ENCODE results near the gene ACTR10. TPM values are rescaled to one million over a fixed set of nuclear protein-coding genes. Genes with fewer than 3 reads are reported as not detected.

ACTR10 gene
- total and polyA plus RNA-seq, 2 of the 8 experiments (the other 6 are each of a cell fraction or from before 2014, with no cell fraction given): 15.4 to 34.6 TPM

- Histone ChIP-seq H3K79me1 (ENCODE audit: low read depth, low read length) (no peaks in the 10 kb centered on the region), H3K36me3 (ENCODE audit: control insufficient read depth in 2 of 4, insufficient read depth in 4 of 4, low read length in 3 of 4) (peaks cover 2 to 55% (median 13%) of the 10 kb centered on the region in 4 experiments; a peak in 3 of 8 replicates), H3K27ac (ENCODE audit: low read depth, low read length) (no peak overlapping the region)
Measured at GRCh38 chr14:58281969-58282368, 82.0 kb downstream of the ACTR10 start.

More at GRCh38 chr14:58281969-58282368, 82.0 kb downstream of the ACTR10 start:
- Histone ChIP-seq H2BK15ac (ENCODE audit: low read length) (no peak overlapping the region), H4K91ac (replicated peaks; ENCODE audit: insufficient read length, low read length) (no peak overlapping the region), H4K5ac (ENCODE audit: insufficient read length, low read depth, low read length) (no peak overlapping the region), H3K27me3 (replicated peaks in 1 of 4; ENCODE audit: control insufficient read depth in 3 of 4, extremely low read depth in 1 of 4, insufficient read depth in 3 of 4, low read length in 3 of 4) (no peaks in the 10 kb centered on the region), H2AK5ac (ENCODE audit: low read depth, low read length) (no peak overlapping the region), H3K4me2 (ENCODE audit: insufficient read depth in 1 of 2, low read depth in 2 of 2, low read length in 2 of 2) (no peak overlapping the region), H3K4me1 (replicated peaks in 1 of 4; ENCODE audit: control insufficient read depth in 3 of 4, insufficient read depth in 4 of 4, low read length in 3 of 4) (no peaks in the 10 kb centered on the region), H2BK120ac (replicated peaks; ENCODE audit: low read depth, low read length) (no peak overlapping the region), H3K56ac (replicated peaks; ENCODE audit: insufficient read length, low read depth, low read length) (no peak overlapping the region), H3K23me2 (ENCODE audit: low read depth, low read length) (no peaks in the 10 kb centered on the region), H3K4ac (replicated peaks; ENCODE audit: insufficient read length, low read depth, low read length) (no peak overlapping the region), H3K79me2 (ENCODE audit: control insufficient read depth in 1 of 2, insufficient read depth in 2 of 2, low read length in 2 of 2) (peaks cover 0 to 78% of the 10 kb centered on the region in 2 experiments; a peak in 2 of 4 replicates), H4K8ac (ENCODE audit: extremely low read depth, insufficient read depth, low read length) (no peak overlapping the region), H2BK5ac (ENCODE audit: low read depth, low read length) (no peak overlapping the region), H3K18ac (ENCODE audit: extremely low read depth, low read length) (no peak overlapping the region), H2AFZ (ENCODE audit: low read length) (no peak overlapping the region), H2BK20ac (ENCODE audit: low read length) (no peak overlapping the region), H3K14ac (ENCODE audit: insufficient read length) (no peak overlapping the region), H3K9ac (replicated peaks in 1 of 4; ENCODE audit: extremely low read depth in 1 of 4, low read depth in 3 of 4, low read length in 3 of 4) (no peak overlapping the region), H3K4me3 (ENCODE audit: extremely low read depth in 1 of 4, insufficient read depth in 2 of 4, low read depth in 3 of 4, low read length in 4 of 4) (no peak overlapping the region), H3K9me3 (ENCODE audit: insufficient read depth in 2 of 2, low read depth in 1 of 2, low read length in 1 of 2) (no peaks in the 10 kb centered on the region), H3K23ac (ENCODE audit: insufficient read length) (no peak overlapping the region), H4K20me1 (replicated peaks in 1 of 2; ENCODE audit: control insufficient read depth in 1 of 2, insufficient read depth in 2 of 2, low read length in 2 of 2) (peaks cover 3 to 6% of the 10 kb centered on the region in 2 experiments), H2BK12ac (ENCODE audit: low read depth, low read length) (no peak overlapping the region)
- 87% methylated on average over 3 of the region's 3 CpGs; no CpG with 5 or more reads in 1 of the 2 experiments for WGBS, 2 experiments (ENCODE audit: extremely low coverage in 1 of 2, insufficient coverage in 1 of 2, insufficient read length in 1 of 2, insufficient replicate concordance in 2 of 2, low coverage in 1 of 2, low lambda C conversion rate in 2 of 2, missing lambda C conversion rate in 1 of 2)
- FAIRE-seq: no peak
- no peak for DNase-seq (ENCODE audit: low read depth in 1 of 2, low spot score in 2 of 2)
- ChIA-PET CTCF (ENCODE audit: partially characterized antibody) (interaction anchor here (0.6 kb wide), 1 partner anchor 80 kb away, joined by 6 read pairs; no protein-coding TSS in a partner anchor), POLR2A (ENCODE audit: partially characterized antibody) (interaction anchor here (1.9 kb wide), 1 partner anchor 18 kb away, joined by 5 read pairs; no protein-coding TSS in a partner anchor)
- no peak for TF ChIP-seq ZNF274 (IDR thresholded peaks at IDR 0.05; ENCODE audit: borderline replicate concordance, extremely low read depth, low read length)
- TF ChIP-seq, protein P1, sequence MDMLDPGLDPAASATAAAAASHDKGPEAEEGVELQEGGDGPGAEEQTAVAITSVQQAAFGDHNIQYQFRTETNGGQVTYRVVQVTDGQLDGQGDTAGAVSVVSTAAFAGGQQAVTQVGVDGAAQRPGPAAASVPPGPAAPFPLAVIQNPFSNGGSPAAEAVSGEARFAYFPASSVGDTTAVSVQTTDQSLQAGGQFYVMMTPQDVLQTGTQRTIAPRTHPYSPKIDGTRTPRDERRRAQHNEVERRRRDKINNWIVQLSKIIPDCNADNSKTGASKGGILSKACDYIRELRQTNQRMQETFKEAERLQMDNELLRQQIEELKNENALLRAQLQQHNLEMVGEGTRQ (IDR thresholded peaks at IDR 0.05; ENCODE audit: low read length): no peak
- TF ChIP-seq FOSL1 (IDR thresholded peaks at IDR 0.05; ENCODE audit: insufficient read depth, low read depth, low read length): no peak
- TF ChIP-seq TEAD4 (IDR thresholded peaks at IDR 0.05; ENCODE audit: low read depth, low read length): no peak
- TF ChIP-seq RXRA (IDR thresholded peaks at IDR 0.05; ENCODE audit: insufficient read depth, low read depth, low read length): no peak
- TF ChIP-seq CTBP2 (IDR thresholded peaks at IDR 0.05; ENCODE audit: borderline replicate concordance, insufficient read depth, insufficient read length, low read length): no peak
- TF ChIP-seq CREB1 (IDR thresholded peaks at IDR 0.05): no peak
- TF ChIP-seq SIRT6 (IDR thresholded peaks at IDR 0.05; ENCODE audit: low read length): no peak
- TF ChIP-seq SAP30 (IDR thresholded peaks at IDR 0.05; ENCODE audit: insufficient read depth, insufficient replicate concordance, low read length): no peak
- TF ChIP-seq RFX5 (IDR thresholded peaks at IDR 0.05; ENCODE audit: borderline replicate concordance, low read depth, low read length): no peak
